ENCODE results near the gene NR3C1.

The NR3C1 gene

GRCh38 chr5:143237664-143238063 is 165.8 kb downstream of the NR3C1 start:
- ChIA-PET CTCF (no interaction called here), POLR2A (no interaction called here)
- TF ChIP-seq CTCF (IDR thresholded peaks at IDR 0.05; ENCODE audit: control extremely low read depth, extremely low read depth, low read depth, missing control alignments): no peak
- DNase-seq (ENCODE audit: extremely low spot score): no peak

GRCh38 chr5:143236682-143237081 is 166.8 kb downstream of the NR3C1 start:
- CTCF ChIA-PET: no interaction called here
- TF ChIP-seq CTCF (IDR thresholded peaks at IDR 0.05; ENCODE audit: control extremely low read depth, extremely low read depth, low read depth, missing control alignments): no peak
- DNase-seq (ENCODE audit: extremely low spot score): no peak

GRCh38 chr5:143235423-143235822 is 168.1 kb downstream of the NR3C1 start:
- TF ChIP-seq CTCF (IDR thresholded peaks at IDR 0.05; ENCODE audit: control extremely low read depth, extremely low read depth, low read depth, missing control alignments): no peak
- POLR2A ChIA-PET: no interaction called here
- DNase-seq (ENCODE audit: extremely low spot score): no peak
- CTCF ChIA-PET: interaction anchor here (1.2 to 3.8 kb wide), 3 partner anchors 13 to 24 kb away, joined by 3 to 26 read pairs (median 3); no protein-coding TSS in a partner anchor

More at GRCh38 chr5:143236682-143237081, 166.8 kb downstream of the NR3C1 start:
- POLR2A ChIA-PET: no interaction called here

- CTCF ChIA-PET: interaction anchor here (1.0 to 3.8 kb wide), 3 partner anchors 13 to 15 kb away, joined by 3 to 26 read pairs (median 3); no protein-coding TSS in a partner anchor
- no peak for DNase-seq (ENCODE audit: extremely low spot score)
- no peak for TF ChIP-seq CTCF (IDR thresholded peaks at IDR 0.05; ENCODE audit: control extremely low read depth, extremely low read depth, low read depth, missing control alignments)
- POLR2A ChIA-PET: no interaction called here
Observed at GRCh38 chr5:143234162-143234842, 169.2 kb downstream of the NR3C1 start.

- DNase-seq (ENCODE audit: extremely low spot score): no peak
- TF ChIP-seq CTCF (IDR thresholded peaks at IDR 0.05; ENCODE audit: control extremely low read depth, extremely low read depth, low read depth, missing control alignments): no peak
- CTCF ChIA-PET: interaction anchor here (3.8 kb wide), 1 partner anchor 16 kb away, joined by 26 read pairs; no protein-coding TSS in a partner anchor
- POLR2A ChIA-PET: no interaction called here
Observed at GRCh38 chr5:143233031-143233430, 170.5 kb downstream of the NR3C1 start.

- DNase-seq (ENCODE audit: extremely low spot score): peak; percentile 40
- POLR2A ChIA-PET: no interaction called here
- CTCF ChIA-PET: interaction anchor here (0.7 to 3.8 kb wide), 6 partner anchors 8 to 88 kb away, joined by 3 to 26 read pairs (median 3); no protein-coding TSS in a partner anchor
- TF ChIP-seq CTCF (IDR thresholded peaks at IDR 0.05; ENCODE audit: control extremely low read depth, extremely low read depth, low read depth, missing control alignments): no peak
Observed at GRCh38 chr5:143231973-143232812, 171.3 kb downstream of the NR3C1 start.
